Epithelial cell of proximal tubule (primary cell): ENCODE data around the gene TRPM5. TPM values are rescaled to one million over a fixed set of nuclear protein-coding genes. Genes with fewer than 3 reads are reported as not detected.

Source experiments
- DNase-seq: peaks from one replicate; pipeline ENCODE4 v3.0.0-alpha.2; 2011; ENCODE audit warnings: low read depth
- H3K4me3 ChIP-seq: 2 replicates; pipeline ENCODE4 v1.5.1; 2011; ENCODE audit warnings: low read depth, mild to moderate bottlenecking, low read length
- CTCF ChIP-seq: conservative IDR thresholded peaks from 2 replicates; pipeline ENCODE4 v1.5.1; 2012; ENCODE audit warnings: low read depth, mild to moderate bottlenecking, low read length
- total RNA-seq: library from RNA; depleted of rRNA; stranded (reverse); fragments of >200 nt; gene quantifications from 2 replicates; pipeline ENCODE4 v1.2.3, GENCODE V29; 2015

The TRPM5 gene
- total RNA-seq, 1 donor from 2014 or later: not detected

GRCh38 chr11:2474059-2474901 is 30.0 kb upstream of the TRPM5 start:
- no peak for TF ChIP-seq CTCF
- no peak overlapping the region for H3K4me3 ChIP-seq
- no peak for DNase-seq

DNA sequence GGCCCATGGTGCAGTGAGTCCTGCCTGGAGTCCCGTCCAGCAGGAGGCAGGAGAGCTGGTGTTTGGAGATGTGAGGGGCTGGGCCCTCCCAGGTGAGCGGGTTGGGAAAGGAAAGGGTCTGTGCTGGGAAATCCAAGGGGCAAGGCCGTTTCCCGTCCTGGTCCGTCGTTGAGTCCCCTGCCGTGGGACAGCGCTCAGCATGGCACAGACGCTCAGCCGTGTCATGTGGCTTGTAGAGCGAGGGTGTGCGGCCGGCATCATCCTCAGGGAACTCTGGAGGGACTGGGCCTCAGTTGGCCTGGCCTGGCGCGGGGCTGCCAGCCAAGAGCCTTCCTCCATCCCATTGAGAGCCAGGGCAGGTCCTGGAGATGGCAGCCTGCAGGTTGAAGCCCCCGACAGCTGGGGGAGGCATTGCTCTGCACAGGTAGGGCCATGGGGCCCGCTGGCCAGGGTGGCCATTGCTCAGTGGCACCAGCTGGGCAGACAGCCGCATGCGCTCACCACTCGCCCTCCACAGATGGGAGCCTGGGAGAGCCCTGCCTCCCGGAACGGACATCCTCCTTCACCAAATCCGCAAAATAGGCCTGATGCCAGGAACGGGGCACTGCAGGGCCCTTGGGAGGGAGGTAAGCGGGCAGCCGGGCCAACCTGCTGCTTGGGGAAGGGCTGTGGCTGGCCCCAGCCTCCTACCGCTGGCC is 29.2 kb upstream of the TRPM5 start:
- no peak for TF ChIP-seq CTCF
- no peak overlapping the region for H3K4me3 ChIP-seq
- no peak for DNase-seq

- no peak for DNase-seq
- no peak overlapping the region for H3K4me3 ChIP-seq
- TF ChIP-seq CTCF: no peak
These were observed 28.3 kb upstream of the TRPM5 start for GRCh38 chr11:2472428-2473186.

DNA sequence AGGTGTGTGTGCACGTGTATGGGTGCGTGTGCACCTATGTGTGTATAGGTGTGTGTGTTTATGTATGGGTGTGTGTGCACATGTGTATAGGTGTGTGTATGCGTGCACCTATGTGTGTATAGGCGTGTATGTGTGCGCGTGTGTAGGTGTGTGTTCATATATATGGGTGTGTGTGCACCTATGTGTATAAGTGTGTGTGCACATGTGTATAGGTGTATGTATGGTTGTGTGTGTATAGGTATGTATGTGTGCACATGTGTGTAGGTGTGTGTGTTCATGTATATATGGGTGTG is 27.4 kb upstream of the TRPM5 start:
- H3K4me3 ChIP-seq: no peak overlapping the region
- TF ChIP-seq CTCF: no peak
- DNase-seq: no peak

DNA sequence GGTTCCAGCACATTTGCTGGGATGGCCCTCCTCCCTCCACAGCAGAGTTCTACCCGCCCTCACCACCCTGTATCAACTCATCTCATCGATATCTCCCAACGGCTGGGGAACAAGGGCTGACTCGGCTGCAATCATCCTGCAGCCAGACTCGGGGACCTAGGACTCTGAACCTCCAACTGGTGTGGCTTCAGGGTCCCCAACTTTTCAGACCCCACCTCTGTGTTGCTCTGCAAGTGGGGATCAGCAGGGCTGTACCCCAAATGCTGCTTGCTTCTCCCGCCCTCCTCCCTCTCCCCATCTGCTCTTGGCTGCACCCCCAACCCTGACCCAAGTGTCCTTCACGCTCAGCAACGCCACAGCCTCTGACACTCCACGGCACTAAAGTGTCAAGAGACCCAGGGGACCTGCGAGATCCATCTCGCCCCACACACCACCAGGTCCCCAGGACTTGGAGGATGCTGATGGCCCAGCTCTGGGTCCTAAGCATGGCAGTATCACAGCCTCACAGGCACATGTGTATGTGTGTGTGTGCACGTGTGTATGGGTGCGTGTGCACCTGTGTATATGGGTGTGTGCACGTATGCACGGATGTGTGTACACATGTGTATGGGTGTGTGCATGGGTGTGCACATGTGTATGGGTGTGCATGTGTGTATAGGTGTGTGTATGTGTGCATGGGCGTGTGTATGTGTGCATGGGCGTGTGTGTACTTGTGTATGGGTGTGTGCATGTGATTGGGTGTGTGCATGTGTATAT is 26.9 kb upstream of the TRPM5 start:
- no peak for TF ChIP-seq CTCF

DNA sequence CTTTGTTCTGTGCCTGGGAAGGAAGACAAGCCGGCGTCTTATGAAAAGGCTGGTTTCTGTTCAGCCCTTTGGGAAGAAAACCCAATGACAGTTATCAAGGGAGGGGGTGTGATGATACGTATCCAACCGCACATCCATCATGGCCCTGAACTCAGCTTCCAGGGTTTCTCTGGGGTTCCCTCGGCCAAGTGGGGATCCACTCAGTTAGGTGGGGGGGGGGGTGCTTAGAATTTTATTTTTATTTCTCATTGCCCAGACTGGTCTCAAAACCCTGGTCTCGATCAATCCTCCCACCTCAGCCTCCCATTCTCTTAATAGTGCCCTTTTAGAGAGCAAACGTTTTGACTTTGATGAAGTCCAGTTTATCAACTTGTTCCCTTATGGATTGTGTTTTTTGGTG is 26.2 kb upstream of the TRPM5 start:
- no peak for DNase-seq
- H3K4me3 ChIP-seq: no peak overlapping the region
- no peak for TF ChIP-seq CTCF

More for the DNA sequence above, 26.9 kb upstream of the TRPM5 start:
- DNase-seq: no peak
- no peak overlapping the region for H3K4me3 ChIP-seq
